Erythroblast (primary cell): ENCODE results near the gene LMO4.

Source experiments
- DNase-seq, 2 experiments: peaks; one replicate each; lab custom pipeline; 2025; lab: John Stamatoyannopoulos, UW
- GATA1 ChIP-seq: IDR thresholded peaks from 2 replicates; pipeline ENCODE4 v1.6.1; 2011; ENCODE audit warnings: low read depth, mild to moderate bottlenecking, control low read depth, low read length, moderate library complexity
- POLR2A ChIP-seq: IDR thresholded peaks from 2 replicates; pipeline ENCODE4 v1.6.1; 2011; ENCODE audit warnings: mild to moderate bottlenecking, low read length

The LMO4 gene

GRCh38 chr1:87328272-87329050 lies at the start of gene LMO4:
TSS of gene LMO4 (plus strand) at chr1:87328880. CDS start at chr1:87332016, 3,136 bp downstream.
- DNase-seq = peak; percentile 96 to 97
- TF ChIP-seq GATA1 (no peak), POLR2A (peak; percentile 78)

- DNase-seq = no peak
- TF ChIP-seq POLR2A = no peak
- no peak for TF ChIP-seq GATA1
Observed at GRCh38 chr1:87279536-87279875, 49.2 kb upstream of the LMO4 start.

- no peak for TF ChIP-seq POLR2A
- TF ChIP-seq GATA1 = no peak
- peak; percentile 13 to 18 for DNase-seq
Observed at GRCh38 chr1:87279966-87280535, 48.6 kb upstream of the LMO4 start.

GRCh38 chr1:87284456-87285240 lies 44.0 kb upstream of the LMO4 start:
- peak; percentile 21 to 65 for DNase-seq
- TF ChIP-seq GATA1 (no peak), POLR2A (no peak)

GRCh38 chr1:87291107-87291506 lies 37.6 kb upstream of the LMO4 start:
- no peak for TF ChIP-seq GATA1
- TF ChIP-seq POLR2A = no peak
- no peak for DNase-seq

- TF ChIP-seq GATA1 (no peak), POLR2A (no peak)
- peak; percentile 68 to 82 for DNase-seq
Observed at GRCh38 chr1:87292684-87293493, 35.8 kb upstream of the LMO4 start.

GRCh38 chr1:87294633-87295032 lies 34.0 kb upstream of the LMO4 start:
- DNase-seq = no peak
- TF ChIP-seq GATA1 (no peak), POLR2A (no peak)

GRCh38 chr1:87295445-87296110 lies 33.1 kb upstream of the LMO4 start:
- no peak for DNase-seq
- TF ChIP-seq GATA1 = no peak
- TF ChIP-seq POLR2A = no peak

- DNase-seq = no peak
- TF ChIP-seq POLR2A (no peak), GATA1 (no peak)
Observed at GRCh38 chr1:87296206-87296605, 32.5 kb upstream of the LMO4 start.

- DNase-seq = no peak
- TF ChIP-seq POLR2A = no peak
- TF ChIP-seq GATA1 = no peak
Observed at GRCh38 chr1:87299661-87300060, 29.0 kb upstream of the LMO4 start.

- TF ChIP-seq POLR2A (no peak), GATA1 (no peak)
- no peak for DNase-seq
Observed at GRCh38 chr1:87300628-87301027, 28.1 kb upstream of the LMO4 start.

- TF ChIP-seq POLR2A (no peak), GATA1 (no peak)
- no peak for DNase-seq
Observed at GRCh38 chr1:87305151-87305550, 23.5 kb upstream of the LMO4 start.

- TF ChIP-seq POLR2A (no peak), GATA1 (no peak)
- DNase-seq = no peak
Observed at GRCh38 chr1:87305762-87306161, 22.9 kb upstream of the LMO4 start.
